ENCODE data around the gene COL13A1. TPM values are rescaled to one million over a fixed set of nuclear protein-coding genes. Genes with fewer than 3 reads are reported as not detected.

COL13A1 gene
- total RNA-seq, 2 experiments from 2014 or later = not detected

- Mint-ChIP-seq H3K4me3 (no peak overlapping the region), H3K36me3 (peaks cover 8% of the 10 kb centered on the region), H3K27me3 (peaks cover 48% of the 10 kb centered on the region), H3K9me3 (peaks cover 19% of the 10 kb centered on the region), H3K27ac (no peak overlapping the region), H3K4me1 (no peaks in the 10 kb centered on the region)
- DNase-seq = no peak
Measured at GRCh38 chr10:69980672-69981071, 179.0 kb downstream of the COL13A1 start.

GRCh38 chr10:69988094-69988493, 186.4 kb downstream of the COL13A1 start:
- H3K27ac Mint-ChIP-seq = no peak overlapping the region
- peaks cover 19% of the 10 kb centered on the region for H3K27me3 Mint-ChIP-seq
- H3K4me3 Mint-ChIP-seq = no peak overlapping the region
- no peaks in the 10 kb centered on the region for H3K9me3 Mint-ChIP-seq
- DNase-seq = no peak
- no peaks in the 10 kb centered on the region for H3K36me3 Mint-ChIP-seq
- H3K4me1 Mint-ChIP-seq = no peaks in the 10 kb centered on the region

GRCh38 chr10:69991151-69991550, 189.4 kb downstream of the COL13A1 start:
- H3K4me3 Mint-ChIP-seq = no peak overlapping the region
- no peak for DNase-seq
- no peaks in the 10 kb centered on the region for H3K36me3 Mint-ChIP-seq
- no peaks in the 10 kb centered on the region for H3K4me1 Mint-ChIP-seq
- peaks cover 2% of the 10 kb centered on the region for H3K9me3 Mint-ChIP-seq
- peaks cover 16% of the 10 kb centered on the region for H3K27me3 Mint-ChIP-seq
- H3K27ac Mint-ChIP-seq = no peak overlapping the region

GRCh38 chr10:69994262-69994661, 192.6 kb downstream of the COL13A1 start:
- Mint-ChIP-seq H3K27ac (no peak overlapping the region), H3K36me3 (no peaks in the 10 kb centered on the region), H3K9me3 (peaks cover 2% of the 10 kb centered on the region), H3K4me1 (no peaks in the 10 kb centered on the region), H3K4me3 (no peak overlapping the region), H3K27me3 (peaks cover 14% of the 10 kb centered on the region)
- no peak for DNase-seq

- H3K27ac Mint-ChIP-seq = no peak overlapping the region
Measured at GRCh38 chr10:69996611-69997010, 194.9 kb downstream of the COL13A1 start.

GRCh38 chr10:70000262-70000661, 198.6 kb downstream of the COL13A1 start:
- H3K27me3 Mint-ChIP-seq = peaks cover 33% of the 10 kb centered on the region
- no peak overlapping the region for H3K27ac Mint-ChIP-seq

More at GRCh38 chr10:69996611-69997010, 194.9 kb downstream of the COL13A1 start:
- no peak overlapping the region for H3K4me3 Mint-ChIP-seq
- no peaks in the 10 kb centered on the region for H3K4me1 Mint-ChIP-seq
- H3K36me3 Mint-ChIP-seq = no peaks in the 10 kb centered on the region
- DNase-seq = no peak
- peaks cover 14% of the 10 kb centered on the region for H3K27me3 Mint-ChIP-seq
- peaks cover 2% of the 10 kb centered on the region for H3K9me3 Mint-ChIP-seq

GRCh38 chr10:70007116-70007820, 205.6 kb downstream of the COL13A1 start:
- no peak overlapping the region for H3K27ac Mint-ChIP-seq
- H3K36me3 Mint-ChIP-seq = no peaks in the 10 kb centered on the region
- peaks cover 64% of the 10 kb centered on the region for H3K27me3 Mint-ChIP-seq
- H3K9me3 Mint-ChIP-seq = peaks cover 6% of the 10 kb centered on the region
- H3K4me1 Mint-ChIP-seq = no peaks in the 10 kb centered on the region
- H3K4me3 Mint-ChIP-seq = no peak overlapping the region
- DNase-seq = no peak

More at GRCh38 chr10:70000262-70000661, 198.6 kb downstream of the COL13A1 start:
- DNase-seq = no peak
- H3K36me3 Mint-ChIP-seq = no peaks in the 10 kb centered on the region
- no peak overlapping the region for H3K4me3 Mint-ChIP-seq
- no peaks in the 10 kb centered on the region for H3K4me1 Mint-ChIP-seq
- no peaks in the 10 kb centered on the region for H3K9me3 Mint-ChIP-seq

Other genes starting within 250 kb of the COL13A1 start
- under 1 TPM; 0.20 to 0.21 TPM for gene NEUROG3, start 228.5 kb upstream of the COL13A1 start, total RNA-seq
- gene FAM241B, start 171.7 kb upstream of the COL13A1 start, total RNA-seq = 1 to 10 TPM; 9.9 TPM

Measured in activated naive CD8-positive, alpha-beta T cell treated with anti-CD3 and anti-CD28 coated beads for 36 hours (primary cell).